SU-DHL-6 (cell line): ENCODE results near the gene SARDH.

Experiments
- EZH2phosphoT487 ChIP-seq: fragments of 200-600 bp; sonication (generic), shearing (Covaris generic); conservative IDR thresholded peaks from 2 replicates; pipeline ENCODE4 v1.6.1; 2018; ENCODE audit warnings: mild to moderate bottlenecking, antibody characterized with exemption, low read length, moderate library complexity, mixed read lengths
- TF ChIP-seq, protein P1 (sequence below): fragments of 200-600 bp; sonication (generic); IDR thresholded peaks from one replicate; pipeline ENCODE4 v1.5.1; 2017; ENCODE audit warnings: antibody characterized with exemption, mild to moderate bottlenecking, low read length, moderate library complexity; ENCODE audit not compliant: insufficient read depth, poor library complexity, severe bottlenecking

DNA sequence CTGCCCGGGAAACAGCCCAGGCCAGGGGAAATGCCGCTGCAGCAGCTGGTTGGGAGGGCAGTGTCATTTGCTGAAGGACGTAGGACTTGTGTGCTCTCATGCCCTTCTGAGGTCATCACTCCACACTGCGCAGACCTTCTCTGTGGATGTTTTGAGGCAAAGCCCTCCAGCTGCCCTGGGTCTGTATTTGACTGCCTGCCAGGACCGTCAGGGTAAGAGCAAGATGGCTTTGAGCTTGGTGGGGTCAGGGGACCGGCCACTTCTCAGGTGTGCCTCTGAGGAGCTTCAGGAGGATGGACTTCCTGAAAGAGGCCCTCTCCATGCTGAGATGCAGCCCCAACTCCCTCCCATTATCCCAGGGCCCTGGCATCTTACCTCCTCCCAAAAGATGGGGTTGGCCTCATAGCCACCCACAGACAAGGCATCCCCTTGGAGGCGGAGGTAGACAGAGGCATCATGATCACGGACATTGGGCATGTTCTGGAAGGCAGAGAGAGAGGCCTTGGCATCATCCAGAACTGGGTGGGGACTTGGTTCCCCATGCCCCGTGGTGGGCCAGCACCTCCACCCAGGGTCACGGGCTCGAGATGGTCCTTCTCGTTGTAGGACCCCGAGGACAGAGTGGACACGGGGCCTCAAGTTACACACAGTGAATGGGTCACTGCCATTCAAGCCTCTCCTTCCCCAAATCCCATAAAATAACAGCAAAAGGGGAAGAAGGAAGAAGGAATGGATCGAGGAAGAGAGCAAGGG, 19.4 kb downstream of the SARDH start:
- TF ChIP-seq, protein P1, sequence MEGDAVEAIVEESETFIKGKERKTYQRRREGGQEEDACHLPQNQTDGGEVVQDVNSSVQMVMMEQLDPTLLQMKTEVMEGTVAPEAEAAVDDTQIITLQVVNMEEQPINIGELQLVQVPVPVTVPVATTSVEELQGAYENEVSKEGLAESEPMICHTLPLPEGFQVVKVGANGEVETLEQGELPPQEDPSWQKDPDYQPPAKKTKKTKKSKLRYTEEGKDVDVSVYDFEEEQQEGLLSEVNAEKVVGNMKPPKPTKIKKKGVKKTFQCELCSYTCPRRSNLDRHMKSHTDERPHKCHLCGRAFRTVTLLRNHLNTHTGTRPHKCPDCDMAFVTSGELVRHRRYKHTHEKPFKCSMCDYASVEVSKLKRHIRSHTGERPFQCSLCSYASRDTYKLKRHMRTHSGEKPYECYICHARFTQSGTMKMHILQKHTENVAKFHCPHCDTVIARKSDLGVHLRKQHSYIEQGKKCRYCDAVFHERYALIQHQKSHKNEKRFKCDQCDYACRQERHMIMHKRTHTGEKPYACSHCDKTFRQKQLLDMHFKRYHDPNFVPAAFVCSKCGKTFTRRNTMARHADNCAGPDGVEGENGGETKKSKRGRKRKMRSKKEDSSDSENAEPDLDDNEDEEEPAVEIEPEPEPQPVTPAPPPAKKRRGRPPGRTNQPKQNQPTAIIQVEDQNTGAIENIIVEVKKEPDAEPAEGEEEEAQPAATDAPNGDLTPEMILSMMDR: no peak
- no peak for TF ChIP-seq EZH2phosphoT487
